H9 (cell line): ENCODE measurements around the gene HHLA2. TPM values are rescaled to one million over a fixed set of nuclear protein-coding genes. Genes with fewer than 3 reads are reported as not detected.
"Not testable (repeated sequence)": the region's sequence is repeated elsewhere in the genome, so short reads cannot be mapped to it uniquely, and the experiment has no call there.

Experiments used
- DNase-seq: peaks from one replicate; pipeline ENCODE4 v3.0.0-alpha.2; 2017
- H2AFZ ChIP-seq: one replicate; pipeline ENCODE4 v1.6.1; 2013; ENCODE audit warnings: mild to moderate bottlenecking, low read length, control low read depth, moderate library complexity
- H2AK5ac ChIP-seq: 2 replicates; pipeline ENCODE4 v1.6.1; 2013; ENCODE audit warnings: low read length, control low read depth, mixed read lengths; ENCODE audit not compliant: insufficient read length
- H2BK120ac ChIP-seq: one replicate; pipeline ENCODE4 v1.6.1; 2013; ENCODE audit warnings: low read depth, mild to moderate bottlenecking, low read length, control low read depth, inconsistent platforms; ENCODE audit not compliant: poor library complexity, severe bottlenecking
- H2BK12ac ChIP-seq: 2 replicates; pipeline ENCODE4 v1.6.1; 2013; ENCODE audit warnings: low read length, control low read depth, mixed read lengths, low read depth; ENCODE audit not compliant: insufficient read length
- H2BK15ac ChIP-seq: 2 replicates; pipeline ENCODE4 v1.6.1; 2013; ENCODE audit warnings: low read depth, low read length, control low read depth
- H2BK20ac ChIP-seq: one replicate; pipeline ENCODE4 v1.6.1; 2013; ENCODE audit warnings: low read depth, mild to moderate bottlenecking, low read length, control low read depth, inconsistent platforms; ENCODE audit not compliant: poor library complexity, severe bottlenecking
- H2BK5ac ChIP-seq: 2 replicates; pipeline ENCODE4 v1.6.1; 2013; ENCODE audit warnings: low read length, control low read depth, mixed read lengths; ENCODE audit not compliant: insufficient read length
- H3K14ac ChIP-seq: 2 replicates; pipeline ENCODE4 v1.6.1; 2013; ENCODE audit warnings: low read length, control low read depth; ENCODE audit not compliant: insufficient read depth
- H3K18ac ChIP-seq: 2 replicates; pipeline ENCODE4 v1.6.1; 2013; ENCODE audit warnings: low read depth, mild to moderate bottlenecking, mixed read lengths, low read length, control low read depth; ENCODE audit not compliant: insufficient read length
- H3K23ac ChIP-seq: 2 replicates; pipeline ENCODE4 v1.6.1; 2013; ENCODE audit warnings: low read length, control low read depth, mixed read lengths, low read depth; ENCODE audit not compliant: insufficient read length
- H3K23me2 ChIP-seq: 2 replicates; pipeline ENCODE4 v1.6.1; 2013; ENCODE audit warnings: low read depth, mild to moderate bottlenecking, mixed read lengths, low read length, control low read depth; ENCODE audit not compliant: insufficient read length, poor library complexity, severe bottlenecking
- H3K27ac ChIP-seq: 2 replicates; pipeline ENCODE4 v1.5.1; 2013; ENCODE audit warnings: low read length, control low read depth, mixed read lengths, low read depth; ENCODE audit not compliant: insufficient read length
- H3K27me3 ChIP-seq: 2 replicates; pipeline ENCODE4 v1.6.1; 2013; ENCODE audit warnings: low read length, control low read depth, inconsistent platforms; ENCODE audit not compliant: insufficient read depth
- H3K4ac ChIP-seq: 2 replicates; pipeline ENCODE4 v1.6.1; 2013; ENCODE audit warnings: low read depth, mild to moderate bottlenecking, control low read depth, inconsistent platforms, low read length, moderate library complexity
- H3K4me1 ChIP-seq: 2 replicates; pipeline ENCODE4 v1.6.1; 2013; ENCODE audit warnings: low read length, control low read depth, inconsistent platforms; ENCODE audit not compliant: insufficient read depth
- H3K4me2 ChIP-seq: 2 replicates; pipeline ENCODE4 v1.6.1; 2013; ENCODE audit warnings: low read length, control low read depth, mixed read lengths; ENCODE audit not compliant: insufficient read length, insufficient read depth
- H3K56ac ChIP-seq: 2 replicates; pipeline ENCODE4 v1.6.1; 2013; ENCODE audit warnings: low read depth, mild to moderate bottlenecking, mixed read lengths, low read length, control low read depth; ENCODE audit not compliant: insufficient read length
- H3K79me1 ChIP-seq: 2 replicates; pipeline ENCODE4 v1.6.1; 2013; ENCODE audit warnings: low read depth, mild to moderate bottlenecking, moderate library complexity, low read length, control low read depth, inconsistent platforms; ENCODE audit not compliant: insufficient read depth, poor library complexity, severe bottlenecking
- H3K79me2 ChIP-seq: 2 replicates; pipeline ENCODE4 v1.6.1; 2013; ENCODE audit warnings: low read length, control low read depth, inconsistent platforms; ENCODE audit not compliant: insufficient read depth
- H3K9ac ChIP-seq: 2 replicates; pipeline ENCODE4 v1.6.1; 2013; ENCODE audit warnings: low read length, control low read depth, mixed read lengths; ENCODE audit not compliant: insufficient read length; ENCODE audit errors: extremely low read depth
- H3K9me3 ChIP-seq: one replicate; pipeline ENCODE4 v1.6.1; 2013; ENCODE audit warnings: low read depth, low read length, inconsistent platforms; ENCODE audit not compliant: control insufficient read depth
- H3T11ph ChIP-seq: one replicate; pipeline ENCODE4 v1.6.1; 2013; ENCODE audit warnings: mild to moderate bottlenecking, low read length, control low read depth, inconsistent platforms
- H4K20me1 ChIP-seq: one replicate; pipeline ENCODE4 v1.6.1; 2013; ENCODE audit not compliant: control insufficient read depth, insufficient read length, insufficient read depth
- H4K5ac ChIP-seq: 2 replicates; pipeline ENCODE4 v1.6.1; 2013; ENCODE audit warnings: low read depth, mild to moderate bottlenecking, mixed read lengths, low read length, control low read depth; ENCODE audit not compliant: insufficient read length
- H4K8ac ChIP-seq: replicated peaks from 2 replicates; pipeline ENCODE4 v1.6.1; 2013; ENCODE audit warnings: low read length, control low read depth, mixed read lengths, low read depth; ENCODE audit not compliant: insufficient read length
- H4K91ac ChIP-seq: 2 replicates; pipeline ENCODE4 v1.6.1; 2013; ENCODE audit warnings: low read depth, mild to moderate bottlenecking, moderate library complexity, mixed read lengths, low read length, control low read depth; ENCODE audit not compliant: insufficient read length
- H3K27ac Mint-ChIP-seq, 3 experiments: 2 replicates in 2 of 3; 3 replicates in 1 of 3; pipeline ENCODE4 v1.8.0; 2020 to 2021; ENCODE audit warnings: mixed read lengths in 3 of 3, mild to moderate bottlenecking in 1 of 3, moderate library complexity in 1 of 3
- H3K27me3 Mint-ChIP-seq: 2 replicates; pipeline ENCODE4 v1.8.0; 2021; ENCODE audit warnings: low read depth, mild to moderate bottlenecking, moderate library complexity, mixed read lengths
- H3K36me3 Mint-ChIP-seq, 3 experiments: 2 replicates in 2 of 3; 3 replicates in 1 of 3; pipeline ENCODE4 v1.8.0; 2020 to 2021; ENCODE audit warnings: low read depth in 3 of 3, mixed read lengths in 3 of 3; ENCODE audit not compliant: insufficient read depth in 1 of 3
- H3K4me1 Mint-ChIP-seq, 2 experiments: 2 replicates each; pipeline ENCODE4 v1.8.0; 2020; ENCODE audit warnings: mixed read lengths in 2 of 2
- H3K4me3 Mint-ChIP-seq, 2 experiments: 2 replicates in 1 of 2; 3 replicates in 1 of 2; pipeline ENCODE4 v1.8.0; 2020 to 2021; ENCODE audit warnings: mild to moderate bottlenecking in 2 of 2, mixed read lengths in 2 of 2, moderate library complexity in 1 of 2
- H3K9me3 Mint-ChIP-seq, 2 experiments: 2 replicates in 1 of 2; 3 replicates in 1 of 2; pipeline ENCODE4 v1.8.0; 2020; ENCODE audit warnings: mild to moderate bottlenecking in 2 of 2, mixed read lengths in 2 of 2, moderate library complexity in 1 of 2
- CTCF ChIP-seq: fragments of 200-600 bp; sonication (generic); conservative IDR thresholded peaks from 3 replicates; pipeline ENCODE4 v1.8.0; 2021; ENCODE audit warnings: antibody characterized with exemption, mild to moderate bottlenecking
- WGBS: extraction: QIAGEN DNeasy Blood & Tissue Kit; methylation state at CpG from one replicate; pipeline ENCODE4 v1.1.7; 2013; ENCODE audit warnings: missing lambda C conversion rate, low lambda C conversion rate, mixed read lengths; ENCODE audit not compliant: insufficient read length; ENCODE audit errors: extremely low coverage; 5-methylcytosine and 5-hydroxymethylcytosine counted together
- total RNA-seq: library from RNA; stranded (reverse); gene quantifications from 2 replicates; pipeline ENCODE4 v1.2.1, GENCODE V29; 2021

The HHLA2 gene
- total RNA-seq, 1 experiment from 2014 or later, result not detected

- Mint-ChIP-seq H3K4me3 (no peak overlapping the region), H3K9me3 (peaks cover 0 to 2% of the 10 kb centered on the region in 2 experiments; a peak in 2 of 5 replicates), H3K36me3 (peaks cover 0 to 5% (median 0%) of the 10 kb centered on the region in 3 experiments; a peak in 2 of 7 replicates), H3K4me1 (no peaks in the 10 kb centered on the region), H3K27me3 (0 out of 2 replicates have a peak, but pooled peaks cover 2% of the 10 kb centered on the region), H3K27ac (no peak overlapping the region)
- Histone ChIP-seq H3K27ac (no peak overlapping the region), H4K5ac (no peak overlapping the region), H2BK12ac (no peak overlapping the region), H2BK5ac (no peak overlapping the region), H4K91ac (no peak overlapping the region), H3K18ac (no peak overlapping the region), H3K23me2 (no peaks in the 10 kb centered on the region), H3K23ac (no peak overlapping the region), H4K8ac (no peak overlapping the region), H2AFZ (no peak overlapping the region), H3K79me2 (no peaks in the 10 kb centered on the region), H2BK15ac (no peak overlapping the region), H3K4me2 (no peak overlapping the region), H3K14ac (no peak overlapping the region), H3K4ac (no peak overlapping the region), H3K56ac (no peak overlapping the region), H2BK120ac (no peak overlapping the region), H2AK5ac (no peak overlapping the region), H3K27me3 (no peaks in the 10 kb centered on the region), H3K79me1 (no peaks in the 10 kb centered on the region), H3T11ph (no peak overlapping the region), H4K20me1 (no peaks in the 10 kb centered on the region), H3K9ac (no peak overlapping the region), H3K9me3 (no peaks in the 10 kb centered on the region), H2BK20ac (no peak overlapping the region), H3K4me1 (no peaks in the 10 kb centered on the region)
- no CpG with 5 or more reads among the region's 1 CpG for WGBS
- TF ChIP-seq CTCF, result no peak
- DNase-seq, result no peak
Measured at GRCh38 chr3:108287146-108287545, 9.2 kb upstream of the HHLA2 start.

- not testable (repeated sequence) for H3K36me3 Mint-ChIP-seq
- WGBS, result no CpG with 5 or more reads among the region's 6 CpGs
Measured at GRCh38 chr3:108288193-108288592, 8.2 kb upstream of the HHLA2 start.

More at GRCh38 chr3:108288193-108288592, 8.2 kb upstream of the HHLA2 start:
- H3K9me3 Mint-ChIP-seq, H4K20me1 ChIP-seq, H3K18ac ChIP-seq, H3K4me1 ChIP-seq, H2AFZ ChIP-seq, H2AK5ac ChIP-seq, H3K9me3 ChIP-seq, H3K14ac ChIP-seq, H2BK20ac ChIP-seq, H3K27me3 ChIP-seq, H3K4me1 Mint-ChIP-seq, H3K23ac ChIP-seq, H3K23me2 ChIP-seq, H3K4me3 Mint-ChIP-seq, H2BK15ac ChIP-seq, H3K27ac Mint-ChIP-seq, H2BK5ac ChIP-seq, H4K5ac ChIP-seq, H3K9ac ChIP-seq, H4K91ac ChIP-seq, DNase-seq, H3K56ac ChIP-seq, H3K79me2 ChIP-seq, H3K27me3 Mint-ChIP-seq, H2BK120ac ChIP-seq, H3K27ac ChIP-seq, H3K4me2 ChIP-seq, H3T11ph ChIP-seq, H3K4ac ChIP-seq, H4K8ac ChIP-seq, H3K79me1 ChIP-seq, H2BK12ac ChIP-seq: not testable (repeated sequence)
